Esophagus muscularis mucosa (tissue), 4 donors: ENCODE measurements around the gene TSPAN11.

Source experiments
- CTCF ChIP-seq, 3 experiments: fragments of 200-600 bp in 2 of 3; fragments of 450-650 bp in 1 of 3; sonication (generic) in 2 of 3; IDR thresholded peaks; one replicate each; pipeline ENCODE4 v1.5.1; 2017 to 2019; ENCODE audit warnings: antibody characterized with exemption in 3 of 3, mild to moderate bottlenecking in 2 of 3, moderate library complexity in 1 of 3
- EP300 ChIP-seq: sonication (generic); formaldehyde crosslinking; IDR thresholded peaks from one replicate; pipeline ENCODE4 v1.6.1; 2017; ENCODE audit warnings: antibody characterized with exemption
- POLR2A ChIP-seq: fragments of 450-650 bp; IDR thresholded peaks from one replicate; pipeline ENCODE4 v1.6.1; 2017; ENCODE audit warnings: antibody characterized with exemption, moderate library complexity, mild to moderate bottlenecking, low read depth
- POLR2AphosphoS5 ChIP-seq, 2 donors: sonication (generic); formaldehyde crosslinking; IDR thresholded peaks; one replicate each; pipeline ENCODE4 v1.6.1; 2017; ENCODE audit warnings: antibody characterized with exemption in 2 of 2

- TF ChIP-seq CTCF (IDR thresholded peaks at IDR 0.05), result no peak
- no peak for TF ChIP-seq POLR2AphosphoS5 (IDR thresholded peaks at IDR 0.05)
- no peak for TF ChIP-seq POLR2A
- TF ChIP-seq EP300, result no peak
These were observed 67.7 kb downstream of the TSPAN11 start for GRCh38 chr12:30994274-30994673.
